ENCODE results near the gene PUSL1.
A peak's percentile ranks its signal among the peaks of the same experiment; 100 is the strongest.

Gene PUSL1

DNA sequence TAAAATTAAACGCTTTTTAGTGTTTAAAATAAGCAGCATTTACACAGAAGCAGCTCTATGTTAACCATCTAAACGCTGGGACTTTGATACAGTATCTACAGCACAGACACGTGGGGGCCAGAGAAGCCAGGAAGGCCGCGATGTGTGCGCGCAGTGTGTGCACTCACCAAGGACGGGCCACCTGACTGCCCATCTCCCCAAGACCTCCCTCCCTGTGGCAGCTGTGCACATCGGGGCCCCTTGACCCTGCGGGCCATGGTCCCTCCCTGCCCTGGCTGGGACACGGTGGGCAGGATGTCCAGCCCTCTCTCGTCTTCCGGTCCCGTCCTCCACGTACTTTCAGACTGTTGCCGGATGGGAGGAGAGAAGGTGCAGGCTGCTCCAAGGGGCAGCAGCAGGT, 26.9 kb downstream of the PUSL1 start:
- TF ChIP-seq, protein P1, sequence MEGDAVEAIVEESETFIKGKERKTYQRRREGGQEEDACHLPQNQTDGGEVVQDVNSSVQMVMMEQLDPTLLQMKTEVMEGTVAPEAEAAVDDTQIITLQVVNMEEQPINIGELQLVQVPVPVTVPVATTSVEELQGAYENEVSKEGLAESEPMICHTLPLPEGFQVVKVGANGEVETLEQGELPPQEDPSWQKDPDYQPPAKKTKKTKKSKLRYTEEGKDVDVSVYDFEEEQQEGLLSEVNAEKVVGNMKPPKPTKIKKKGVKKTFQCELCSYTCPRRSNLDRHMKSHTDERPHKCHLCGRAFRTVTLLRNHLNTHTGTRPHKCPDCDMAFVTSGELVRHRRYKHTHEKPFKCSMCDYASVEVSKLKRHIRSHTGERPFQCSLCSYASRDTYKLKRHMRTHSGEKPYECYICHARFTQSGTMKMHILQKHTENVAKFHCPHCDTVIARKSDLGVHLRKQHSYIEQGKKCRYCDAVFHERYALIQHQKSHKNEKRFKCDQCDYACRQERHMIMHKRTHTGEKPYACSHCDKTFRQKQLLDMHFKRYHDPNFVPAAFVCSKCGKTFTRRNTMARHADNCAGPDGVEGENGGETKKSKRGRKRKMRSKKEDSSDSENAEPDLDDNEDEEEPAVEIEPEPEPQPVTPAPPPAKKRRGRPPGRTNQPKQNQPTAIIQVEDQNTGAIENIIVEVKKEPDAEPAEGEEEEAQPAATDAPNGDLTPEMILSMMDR (IDR thresholded peaks at IDR 0.05; ENCODE audit: extremely low read depth, missing control alignments) = no peak
- no peak for DNase-seq (ENCODE audit: low spot score)

DNA sequence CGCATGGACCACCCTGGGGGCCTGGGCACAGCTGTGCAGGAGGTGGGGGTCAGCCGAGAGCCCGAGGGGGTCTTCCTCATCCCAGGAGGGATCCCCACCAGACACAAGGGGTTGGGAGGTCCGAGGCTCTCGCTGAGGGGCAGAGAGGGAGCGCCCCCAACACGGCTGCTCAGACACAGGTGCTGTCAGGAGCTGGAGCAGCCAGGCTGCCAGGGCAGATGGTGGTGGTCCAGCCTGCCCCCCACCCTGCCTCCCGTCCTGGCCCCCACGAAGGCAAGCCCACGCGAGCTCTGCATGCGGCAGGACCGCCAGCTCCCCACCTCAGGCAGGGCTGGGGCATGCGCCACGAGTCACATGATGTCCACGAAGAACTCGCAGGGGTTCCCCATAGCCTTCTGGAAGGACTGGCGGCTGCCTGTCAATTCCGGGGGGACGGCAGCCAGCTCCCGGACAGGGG, 27.4 kb downstream of the PUSL1 start:
- DNase-seq (ENCODE audit: low spot score) = no peak
- TF ChIP-seq, protein P1 (IDR thresholded peaks at IDR 0.05; ENCODE audit: extremely low read depth, missing control alignments) = no peak

DNA sequence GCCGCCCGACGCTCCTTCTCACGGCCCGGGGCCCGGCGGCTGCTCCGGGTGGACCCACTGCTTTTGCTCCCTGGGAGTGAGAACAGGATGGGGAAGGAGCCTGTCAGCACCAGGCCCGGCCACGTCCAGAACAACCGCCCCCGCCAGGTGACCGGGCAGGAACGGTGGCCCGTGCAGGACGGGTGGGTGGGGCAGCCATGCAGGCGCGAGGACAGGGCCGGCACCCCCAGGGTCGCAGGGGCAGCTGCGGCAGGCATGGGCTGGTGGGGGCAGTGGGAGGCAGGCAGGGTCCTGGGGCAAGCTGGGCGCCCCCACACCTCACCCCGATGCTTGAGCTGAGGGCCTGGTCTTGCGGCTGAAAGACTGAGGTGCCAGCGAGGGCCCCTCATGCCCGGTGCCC, 28.0 kb downstream of the PUSL1 start:
- DNase-seq (ENCODE audit: low spot score) = no peak

GRCh38 chr1:1336931-1337792, 28.8 kb downstream of the PUSL1 start:
- TF ChIP-seq, protein P1 (IDR thresholded peaks at IDR 0.05; ENCODE audit: extremely low read depth, missing control alignments) = no peak
- peak; percentile 26 for DNase-seq (ENCODE audit: low spot score)

More for the DNA sequence above, 28.0 kb downstream of the PUSL1 start:
- TF ChIP-seq, protein P1 (IDR thresholded peaks at IDR 0.05; ENCODE audit: extremely low read depth, missing control alignments) = no peak

DNA sequence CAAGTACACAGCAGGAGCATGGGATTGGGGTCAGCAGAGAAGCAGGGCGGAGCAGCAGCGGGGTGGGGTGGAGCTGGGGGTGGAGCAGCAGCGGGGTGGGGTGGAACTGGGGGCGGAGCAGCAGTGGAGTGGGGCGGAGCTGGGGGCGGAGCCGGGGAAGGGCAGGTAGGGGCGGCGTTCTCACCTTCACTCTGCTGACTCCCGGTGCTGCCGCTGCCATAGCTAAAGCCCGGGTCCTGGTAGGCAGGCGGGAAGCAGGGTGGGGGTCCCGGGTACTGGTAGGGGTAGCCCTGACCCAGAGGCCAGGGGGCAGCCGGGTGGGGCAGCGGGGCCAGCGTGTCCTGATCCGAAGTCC, 29.4 kb downstream of the PUSL1 start:
- peak; percentile 89 for DNase-seq (ENCODE audit: low spot score)
- TF ChIP-seq, protein P1 (IDR thresholded peaks at IDR 0.05; ENCODE audit: extremely low read depth, missing control alignments) = no peak

DNA sequence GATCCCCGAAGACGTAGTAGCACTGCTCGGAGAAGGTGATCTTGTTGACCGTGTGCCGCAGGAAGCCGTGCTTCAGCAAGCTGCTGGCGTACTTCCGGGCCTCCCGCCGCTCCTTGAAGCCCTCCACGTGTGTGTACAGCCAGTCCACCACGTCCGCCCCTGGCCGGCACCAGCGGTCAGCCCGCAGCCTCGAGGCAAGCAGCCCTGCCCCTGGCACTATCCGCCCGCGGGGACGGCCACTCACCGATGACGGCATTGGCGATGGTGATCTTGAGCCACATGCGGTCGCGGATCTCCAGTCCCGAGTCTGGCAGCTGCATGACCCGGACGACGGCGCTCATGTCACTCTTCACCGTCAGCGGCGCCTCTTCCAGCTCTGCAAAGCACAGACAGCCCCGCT, 29.9 kb downstream of the PUSL1 start:
- DNase-seq (ENCODE audit: low spot score) = no peak
- TF ChIP-seq, protein P1 (IDR thresholded peaks at IDR 0.05; ENCODE audit: extremely low read depth, missing control alignments) = no peak

GRCh38 chr1:1340185-1340584, 31.8 kb downstream of the PUSL1 start:
- TF ChIP-seq, protein P1 (IDR thresholded peaks at IDR 0.05; ENCODE audit: extremely low read depth, missing control alignments) = no peak
- DNase-seq (ENCODE audit: low spot score) = no peak

All from GM20000 (cell line).